Stimulated activated CD4-positive, alpha-beta T cell treated with anti-CD3 and anti-CD28 coated beads, Interleukin-4, amount 100 ng/mL, for 48 hours (primary cell): ENCODE measurements around the gene MTFP1.
"Not testable (repeated sequence)": the region's sequence is repeated elsewhere in the genome, so short reads cannot be mapped to it uniquely, and the experiment has no call there.

ENCODE experiments used
- DNase-seq, 2 donors: peaks; one replicate each; pipeline ENCODE4 v3.0.0-alpha.2; 2020; ENCODE audit warnings: low read depth in 2 of 2

MTFP1 gene

GRCh38 chr22:30455075-30455840 lies 29.7 kb downstream of the MTFP1 start:
- no peak for DNase-seq

DNA sequence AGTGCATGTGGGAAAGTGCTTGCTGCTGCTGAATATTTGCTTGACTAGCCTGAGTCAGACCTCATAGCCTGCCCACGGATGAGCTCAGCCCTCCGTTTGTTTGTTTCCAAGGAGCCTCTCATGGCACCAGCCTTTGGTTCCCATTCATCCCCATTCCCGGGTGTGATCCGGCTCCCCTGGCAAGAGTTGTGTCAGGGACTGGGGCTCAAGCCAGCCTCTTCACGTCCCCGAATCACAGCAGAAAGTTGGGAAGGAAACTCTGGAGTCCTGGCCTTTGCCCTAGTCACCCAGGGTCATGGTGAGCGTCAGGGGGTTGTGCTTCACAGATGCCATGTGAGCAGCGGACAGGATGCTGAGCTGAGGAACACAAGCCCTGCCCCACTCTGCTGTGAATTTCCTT lies 32.4 kb downstream of the MTFP1 start:
- no peak for DNase-seq

GRCh38 chr22:30459181-30460052 lies 33.8 kb downstream of the MTFP1 start:
- DNase-seq, result no peak

DNA sequence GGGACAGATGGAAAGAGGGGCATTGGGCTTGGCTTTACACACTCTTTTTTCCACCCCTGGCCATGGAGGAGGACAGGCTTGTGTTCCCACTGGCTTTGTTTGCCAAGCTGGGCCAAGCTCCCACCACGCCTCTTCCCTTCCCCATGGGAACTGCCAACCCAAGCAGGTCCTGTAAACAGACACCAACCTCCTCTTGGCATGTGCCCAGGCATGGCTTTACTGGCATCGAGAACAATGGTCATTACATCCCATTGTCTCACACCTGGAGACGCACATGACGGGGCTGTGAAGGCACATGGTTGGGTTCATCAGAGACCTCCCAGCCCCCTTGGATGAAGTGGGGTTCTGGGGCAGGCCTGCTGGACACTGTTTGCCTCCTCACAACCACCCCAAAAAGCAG lies 34.6 kb downstream of the MTFP1 start:
- DNase-seq, result no peak

- not testable (repeated sequence) for DNase-seq
These were observed 35.0 kb downstream of the MTFP1 start for GRCh38 chr22:30460555-30460954.

- DNase-seq, result no peak
These were observed 43.6 kb downstream of the MTFP1 start for GRCh38 chr22:30469165-30469564.

GRCh38 chr22:30470655-30471054 lies 45.1 kb downstream of the MTFP1 start:
- no peak for DNase-seq

DNA sequence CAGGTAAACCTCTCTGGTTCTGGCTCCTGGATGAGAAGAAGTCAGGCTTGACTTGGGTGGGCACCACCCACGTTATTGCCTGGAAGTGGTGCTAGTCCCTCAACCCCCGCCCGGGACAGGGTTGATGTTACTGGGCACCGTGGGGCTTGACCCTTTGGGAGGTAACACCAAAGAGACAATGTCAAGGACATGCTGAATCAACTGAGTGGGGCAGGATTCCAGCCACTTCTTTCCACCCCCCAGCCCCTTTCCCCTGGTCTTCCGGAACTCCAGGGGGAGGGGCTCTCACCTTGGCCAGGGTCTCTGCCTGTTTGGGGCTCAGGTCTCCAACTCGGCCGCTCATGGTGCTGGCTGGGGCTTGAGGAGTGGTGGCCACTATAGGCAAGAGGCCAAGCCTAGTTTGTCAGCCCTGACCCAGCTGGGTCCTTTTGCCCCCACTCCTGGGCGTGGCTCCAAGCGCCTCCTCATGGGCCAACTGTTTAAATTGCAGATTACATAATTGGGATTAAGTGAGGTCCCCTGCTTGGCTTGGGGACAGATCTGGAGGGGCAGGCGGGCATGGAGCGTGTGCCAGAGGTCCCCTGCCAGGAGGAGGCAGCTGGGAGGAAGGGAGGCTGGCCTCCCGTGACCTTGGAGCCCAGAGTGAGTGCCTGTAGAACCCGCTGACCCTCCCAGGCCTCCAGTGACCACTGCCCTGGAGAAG lies 46.2 kb downstream of the MTFP1 start, which contains the start of gene SEC14L3:
SEC14L3 (minus strand) TSS at position 402 of the 703 bp plus-strand sequence; CDS start at position 343, 59 bp downstream.
- no peak for DNase-seq

DNA sequence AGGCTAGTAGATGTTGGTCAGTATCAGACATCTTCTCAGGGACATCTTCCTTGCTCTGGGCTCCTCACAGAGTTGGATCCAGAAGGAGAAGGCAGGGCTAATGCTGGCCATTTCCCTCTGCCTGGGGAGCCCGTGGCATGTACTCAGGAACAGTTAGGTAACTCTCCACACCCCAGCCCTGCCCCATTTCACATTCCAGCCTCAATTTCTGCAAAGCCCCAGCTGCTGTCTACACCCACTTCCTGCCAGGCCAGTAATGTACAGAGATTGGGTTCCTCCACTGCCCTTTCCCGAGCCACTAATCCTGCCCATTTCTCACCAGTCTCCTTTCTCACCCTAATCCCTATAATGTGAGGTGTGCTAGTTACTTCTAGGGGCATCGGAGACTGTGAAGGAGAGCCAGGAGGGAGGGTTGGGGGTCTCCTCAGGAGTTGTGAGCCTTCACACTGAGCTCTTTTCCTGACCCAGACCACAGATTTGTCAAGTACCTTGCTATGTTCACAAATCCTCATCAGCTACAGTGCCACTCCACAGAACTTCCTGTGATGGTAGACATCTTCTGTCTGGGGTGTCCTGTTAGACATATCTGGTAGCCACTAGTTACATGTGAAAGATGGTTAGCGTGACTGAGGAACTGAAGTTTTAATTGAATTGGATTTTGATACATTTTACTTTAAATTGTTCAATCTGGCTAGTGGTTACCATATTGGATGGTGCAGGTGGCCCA lies 47.6 kb downstream of the MTFP1 start:
- DNase-seq, result no peak

- DNase-seq, result no peak
These were observed 48.6 kb downstream of the MTFP1 start for GRCh38 chr22:30474121-30474520.

GRCh38 chr22:30474683-30475424 lies 49.3 kb downstream of the MTFP1 start:
- DNase-seq, result no peak
